Activated CD4-positive, alpha-beta memory T cell treated with anti-CD3 and anti-CD28 coated beads for 36 hours (primary cell): Measurements from ENCODE around the gene GMDS. TPM values are rescaled to one million over a fixed set of nuclear protein-coding genes. Genes with fewer than 3 reads are reported as not detected.

Experiments used
- CTCF ChIA-PET: fragments of 350-600 bp; sonication (Branson Sonifier 250); formaldehyde crosslinking; loops from one replicate; lab custom pipeline; 2021; ENCODE audit warnings: antibody characterized with exemption, inconsistent platforms; lab: Charles Lee
- POLR2A ChIA-PET: fragments of 350-600 bp; sonication (Branson Sonifier 250); formaldehyde crosslinking; loops from one replicate; lab custom pipeline; 2021; ENCODE audit warnings: antibody characterized with exemption; lab: Charles Lee
- DNase-seq: peaks from one replicate; pipeline ENCODE4 v3.0.0-alpha.2; 2020
- H3K27ac Mint-ChIP-seq: one replicate; pipeline ENCODE4 v1.8.0; 2021; ENCODE audit warnings: mixed read lengths
- H3K27me3 Mint-ChIP-seq: one replicate; pipeline ENCODE4 v1.8.0; 2021; ENCODE audit warnings: mixed read lengths
- H3K36me3 Mint-ChIP-seq: one replicate; pipeline ENCODE4 v1.8.0; 2021; ENCODE audit warnings: mixed read lengths
- H3K4me1 Mint-ChIP-seq: one replicate; pipeline ENCODE4 v1.8.0; 2021; ENCODE audit warnings: low read depth, mixed read lengths
- H3K4me3 Mint-ChIP-seq: one replicate; pipeline ENCODE4 v1.8.0; 2021; ENCODE audit warnings: mild to moderate bottlenecking, mixed read lengths
- H3K9me3 Mint-ChIP-seq: one replicate; pipeline ENCODE4 v1.8.0; 2021; ENCODE audit warnings: mixed read lengths
- intact Hi-C: fragments of 100-400 bp; cut with micrococcal nuclease; formaldehyde crosslinking; loops from one replicate; pipeline ENCODE4 v1.15.1; 2023
- total RNA-seq, 2 experiments: library from RNA; stranded (reverse); gene quantifications; one replicate each; pipeline ENCODE4 v1.2.3, GENCODE V29; 2021

GMDS gene
- total RNA-seq, 2 experiments from 2014 or later = 34.7 to 36.4 TPM

DNA sequence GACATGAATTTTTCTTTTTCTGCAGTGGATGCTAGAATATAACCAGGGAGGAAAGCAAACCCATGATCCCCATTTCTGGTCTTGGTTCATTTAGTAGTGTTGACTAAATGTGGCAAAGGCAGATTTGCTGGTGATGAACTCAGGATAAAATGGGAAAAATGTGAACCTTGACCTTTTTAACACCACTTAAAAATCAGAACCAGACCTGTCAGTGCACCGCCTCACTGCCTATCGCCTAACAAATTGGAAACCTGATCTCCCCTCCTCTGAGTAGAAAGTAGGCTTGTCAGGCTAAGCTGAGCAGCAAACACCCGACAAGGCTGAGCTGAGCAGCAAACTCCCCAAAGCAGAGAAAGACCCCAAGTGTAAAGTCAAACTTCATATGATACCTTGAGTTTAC, 380.9 kb downstream of the GMDS start:
- CTCF ChIA-PET = no interaction called here
- no peaks in the 10 kb centered on the region for H3K27me3 Mint-ChIP-seq
- H3K4me1 Mint-ChIP-seq = no peaks in the 10 kb centered on the region
- H3K36me3 Mint-ChIP-seq = no peaks in the 10 kb centered on the region
- intact Hi-C loops = no loop called here
- H3K27ac Mint-ChIP-seq = no peak overlapping the region
- POLR2A ChIA-PET = no interaction called here
- no peaks in the 10 kb centered on the region for H3K9me3 Mint-ChIP-seq
- DNase-seq = no peak
- H3K4me3 Mint-ChIP-seq = no peak overlapping the region

DNA sequence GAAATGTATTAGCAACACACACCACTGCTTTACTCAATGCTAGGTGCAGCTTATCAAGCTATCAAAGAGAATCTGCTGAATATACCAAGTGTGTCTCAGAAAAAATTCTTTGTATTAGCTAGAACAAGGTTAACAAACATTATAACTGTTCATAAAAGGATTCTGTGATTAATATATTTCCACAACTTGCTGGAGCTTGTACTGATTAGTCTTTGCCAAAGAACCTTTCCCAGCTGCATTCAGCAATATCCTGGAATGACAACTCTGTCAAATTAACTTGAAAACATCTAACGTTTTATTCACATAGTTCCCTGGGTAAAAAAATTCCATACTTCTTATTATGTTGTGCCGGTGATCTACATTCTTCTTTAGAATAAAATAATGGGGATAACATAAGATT, 383.0 kb downstream of the GMDS start:
- CTCF ChIA-PET = no interaction called here
- H3K4me3 Mint-ChIP-seq = no peak overlapping the region
- no peaks in the 10 kb centered on the region for H3K9me3 Mint-ChIP-seq
- intact Hi-C loops = no loop called here
- H3K36me3 Mint-ChIP-seq = no peaks in the 10 kb centered on the region
- no peak for DNase-seq
- H3K27ac Mint-ChIP-seq = no peak overlapping the region
- POLR2A ChIA-PET = no interaction called here
- H3K4me1 Mint-ChIP-seq = no peaks in the 10 kb centered on the region
- H3K27me3 Mint-ChIP-seq = no peaks in the 10 kb centered on the region

DNA sequence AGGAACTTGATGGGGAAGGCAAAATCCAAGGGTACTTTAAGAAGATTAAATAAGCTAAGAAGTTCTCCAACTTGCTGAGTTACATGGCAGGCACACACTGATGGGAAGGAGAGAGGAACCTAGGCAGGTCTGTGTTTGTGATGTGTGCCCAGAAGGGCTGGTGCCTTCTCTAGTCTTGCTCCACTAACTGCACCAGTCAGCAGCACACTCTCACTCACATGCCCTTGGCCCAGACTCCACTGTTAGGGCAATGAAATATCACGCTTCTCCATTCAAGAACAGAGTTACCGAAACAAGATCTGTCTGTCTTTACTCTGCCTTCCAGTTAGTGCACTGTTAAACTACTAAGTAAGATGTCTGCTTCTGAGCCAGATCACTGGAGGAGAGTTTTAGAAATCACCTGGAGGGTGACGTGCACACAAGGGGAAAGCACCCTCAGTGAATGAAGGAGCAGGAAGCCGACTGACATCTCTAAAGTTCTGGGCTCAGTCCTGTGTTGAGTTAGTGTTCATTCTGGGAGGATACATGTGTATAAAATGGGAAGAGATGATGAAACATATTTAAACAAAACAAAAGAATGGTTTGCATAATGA, 384.6 kb downstream of the GMDS start:
- intact Hi-C loops = no loop called here
- POLR2A ChIA-PET = no interaction called here

DNA sequence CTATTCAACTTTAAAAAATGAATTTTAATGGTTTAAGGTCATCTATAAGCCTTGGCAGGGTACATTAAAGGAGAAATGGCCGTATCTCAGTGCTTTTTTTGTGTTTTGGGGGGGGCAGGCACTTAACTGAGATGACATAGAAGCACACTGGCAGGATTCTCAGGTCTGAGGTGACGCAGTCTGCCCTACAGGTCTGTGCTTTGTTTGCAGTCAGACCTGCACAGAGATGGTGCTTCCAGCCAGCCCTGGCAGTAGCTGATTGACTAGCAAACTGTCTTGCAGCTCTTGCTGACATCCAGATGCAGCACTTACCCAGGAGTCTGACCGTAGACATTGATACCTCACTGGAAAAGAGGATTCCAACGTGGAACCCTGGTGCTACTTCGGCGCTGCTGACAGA, 386.5 kb downstream of the GMDS start:
- H3K4me3 Mint-ChIP-seq = no peak overlapping the region
- CTCF ChIA-PET = no interaction called here
- H3K27ac Mint-ChIP-seq = no peak overlapping the region
- H3K9me3 Mint-ChIP-seq = no peaks in the 10 kb centered on the region
- H3K36me3 Mint-ChIP-seq = no peaks in the 10 kb centered on the region
- H3K4me1 Mint-ChIP-seq = no peaks in the 10 kb centered on the region
- no peak for DNase-seq
- no peaks in the 10 kb centered on the region for H3K27me3 Mint-ChIP-seq
- POLR2A ChIA-PET = no interaction called here
- intact Hi-C loops = no loop called here

More for the DNA sequence above, 384.6 kb downstream of the GMDS start:
- Mint-ChIP-seq H3K27ac (no peak overlapping the region), H3K4me1 (no peaks in the 10 kb centered on the region), H3K4me3 (no peak overlapping the region), H3K36me3 (no peaks in the 10 kb centered on the region), H3K27me3 (no peaks in the 10 kb centered on the region), H3K9me3 (no peaks in the 10 kb centered on the region)
- CTCF ChIA-PET = no interaction called here
- DNase-seq = no peak

DNA sequence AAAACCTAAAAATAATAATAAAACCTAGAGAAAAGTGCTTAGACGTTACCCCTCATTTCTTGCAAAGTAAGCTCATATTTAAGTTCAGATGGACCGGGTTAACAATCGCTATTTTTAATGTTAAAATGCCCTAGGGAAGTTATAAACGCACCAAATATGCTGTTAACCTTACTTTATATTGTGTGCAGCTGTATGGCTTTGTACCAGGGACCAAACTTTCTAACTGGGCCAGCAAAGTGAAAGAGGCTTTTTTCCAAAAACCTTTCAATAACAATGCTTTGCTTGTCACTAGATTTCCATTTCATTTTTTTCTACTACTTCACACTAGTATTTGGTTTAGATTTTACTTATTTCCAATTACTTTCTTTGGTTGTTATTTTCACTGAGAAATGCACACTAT, 387.2 kb downstream of the GMDS start:
- H3K36me3 Mint-ChIP-seq = no peaks in the 10 kb centered on the region
- H3K4me3 Mint-ChIP-seq = no peak overlapping the region
- ChIA-PET CTCF (no interaction called here), POLR2A (no interaction called here)
- no peaks in the 10 kb centered on the region for H3K27me3 Mint-ChIP-seq
- DNase-seq = no peak
- H3K9me3 Mint-ChIP-seq = no peaks in the 10 kb centered on the region
- no peaks in the 10 kb centered on the region for H3K4me1 Mint-ChIP-seq
- intact Hi-C loops = no loop called here
- H3K27ac Mint-ChIP-seq = no peak overlapping the region

DNA sequence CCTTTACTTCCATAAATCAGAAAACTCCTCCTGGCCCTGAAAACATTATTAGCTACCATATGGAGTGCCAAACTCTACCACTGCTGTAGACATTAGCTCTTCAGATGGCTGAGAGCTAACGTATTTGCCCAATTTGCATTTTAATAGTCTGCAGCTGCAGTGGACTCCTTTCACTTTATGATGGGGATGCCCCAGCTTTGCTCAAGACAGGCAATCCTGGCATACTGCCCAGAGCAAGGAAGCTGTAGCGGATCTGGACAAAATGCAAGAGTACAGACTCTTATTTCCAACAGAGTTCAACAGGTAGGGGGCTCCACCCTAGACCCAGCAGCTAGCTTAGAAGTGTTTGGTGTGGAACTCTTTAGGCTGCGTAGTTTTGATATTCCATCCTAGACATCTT, 389.0 kb downstream of the GMDS start:
- Mint-ChIP-seq H3K27me3 (no peaks in the 10 kb centered on the region), H3K4me3 (no peak overlapping the region), H3K36me3 (no peaks in the 10 kb centered on the region), H3K27ac (no peak overlapping the region), H3K9me3 (no peaks in the 10 kb centered on the region), H3K4me1 (no peaks in the 10 kb centered on the region)
- CTCF ChIA-PET = no interaction called here
- POLR2A ChIA-PET = no interaction called here
- DNase-seq = no peak
- intact Hi-C loops = no loop called here

DNA sequence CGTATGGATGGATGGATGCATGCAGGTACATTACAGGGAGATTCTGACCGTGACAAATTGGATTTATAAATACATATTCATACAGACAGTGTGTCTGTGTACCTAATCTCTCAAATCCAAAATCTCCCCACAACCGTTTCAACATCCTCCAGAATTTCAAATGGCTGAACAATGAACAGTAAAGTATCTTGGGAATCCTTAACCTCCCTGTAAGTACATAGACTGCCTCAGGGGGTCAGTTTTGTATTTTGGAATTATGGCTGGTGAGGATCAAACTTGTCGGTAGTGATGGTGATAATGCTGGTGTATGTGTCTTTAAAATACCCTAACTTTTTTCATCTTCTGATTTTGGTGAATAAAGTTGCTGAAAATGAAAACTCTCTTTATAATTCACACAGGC, 389.5 kb downstream of the GMDS start:
- no peaks in the 10 kb centered on the region for H3K27me3 Mint-ChIP-seq
- no peak overlapping the region for H3K27ac Mint-ChIP-seq
- no peaks in the 10 kb centered on the region for H3K4me1 Mint-ChIP-seq
- ChIA-PET CTCF (no interaction called here), POLR2A (no interaction called here)
- H3K36me3 Mint-ChIP-seq = no peaks in the 10 kb centered on the region
- no peaks in the 10 kb centered on the region for H3K9me3 Mint-ChIP-seq
- DNase-seq = no peak
- intact Hi-C loops = no loop called here
- H3K4me3 Mint-ChIP-seq = no peak overlapping the region

DNA sequence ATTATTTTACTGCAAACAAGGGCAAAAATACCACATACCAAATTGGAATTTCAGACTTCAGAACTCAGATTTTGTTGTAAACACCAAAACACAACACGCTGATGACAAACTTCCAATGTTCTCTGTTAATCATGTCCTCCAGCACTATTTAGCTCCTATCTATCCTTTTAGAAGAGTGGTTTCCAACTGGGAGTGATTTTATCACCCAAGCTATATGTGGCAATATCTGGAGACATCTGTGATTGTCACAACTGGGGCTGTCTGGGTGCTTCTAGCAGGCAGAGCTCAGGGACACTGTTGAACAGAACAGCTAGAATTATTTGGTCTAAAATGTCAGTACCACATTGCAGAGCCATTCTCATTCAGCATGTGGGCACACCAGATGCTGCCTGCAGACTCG, 391.1 kb downstream of the GMDS start:
- no peak for DNase-seq
- no peaks in the 10 kb centered on the region for H3K36me3 Mint-ChIP-seq
- POLR2A ChIA-PET = no interaction called here
- H3K4me1 Mint-ChIP-seq = no peaks in the 10 kb centered on the region
- CTCF ChIA-PET = no interaction called here
- H3K9me3 Mint-ChIP-seq = no peaks in the 10 kb centered on the region
- H3K4me3 Mint-ChIP-seq = no peak overlapping the region
- intact Hi-C loops = no loop called here
- no peak overlapping the region for H3K27ac Mint-ChIP-seq
- H3K27me3 Mint-ChIP-seq = no peaks in the 10 kb centered on the region

DNA sequence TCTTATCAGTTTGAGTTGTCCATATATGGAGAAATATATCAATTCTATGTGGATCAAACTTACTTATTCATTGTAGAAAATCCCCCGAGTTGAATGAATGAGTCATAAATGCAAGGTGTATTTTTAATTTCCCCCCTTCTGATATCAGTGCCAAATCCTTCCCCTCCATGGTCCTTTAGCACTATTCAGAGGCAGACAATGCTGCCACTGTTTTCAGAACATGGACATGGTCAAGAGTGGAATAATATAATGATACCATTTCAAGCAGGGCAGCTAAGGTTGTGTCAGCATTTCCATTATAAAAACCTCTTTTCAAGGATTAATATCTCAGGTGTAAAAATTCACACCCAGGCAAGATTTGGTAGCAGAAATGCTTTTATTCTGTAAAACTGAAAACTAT, 391.6 kb downstream of the GMDS start:
- H3K36me3 Mint-ChIP-seq = no peaks in the 10 kb centered on the region
- no peaks in the 10 kb centered on the region for H3K9me3 Mint-ChIP-seq
- intact Hi-C loops = no loop called here
- ChIA-PET POLR2A (no interaction called here), CTCF (no interaction called here)
- no peaks in the 10 kb centered on the region for H3K4me1 Mint-ChIP-seq
- no peak overlapping the region for H3K27ac Mint-ChIP-seq
- no peaks in the 10 kb centered on the region for H3K27me3 Mint-ChIP-seq
- no peak overlapping the region for H3K4me3 Mint-ChIP-seq
- DNase-seq = no peak

DNA sequence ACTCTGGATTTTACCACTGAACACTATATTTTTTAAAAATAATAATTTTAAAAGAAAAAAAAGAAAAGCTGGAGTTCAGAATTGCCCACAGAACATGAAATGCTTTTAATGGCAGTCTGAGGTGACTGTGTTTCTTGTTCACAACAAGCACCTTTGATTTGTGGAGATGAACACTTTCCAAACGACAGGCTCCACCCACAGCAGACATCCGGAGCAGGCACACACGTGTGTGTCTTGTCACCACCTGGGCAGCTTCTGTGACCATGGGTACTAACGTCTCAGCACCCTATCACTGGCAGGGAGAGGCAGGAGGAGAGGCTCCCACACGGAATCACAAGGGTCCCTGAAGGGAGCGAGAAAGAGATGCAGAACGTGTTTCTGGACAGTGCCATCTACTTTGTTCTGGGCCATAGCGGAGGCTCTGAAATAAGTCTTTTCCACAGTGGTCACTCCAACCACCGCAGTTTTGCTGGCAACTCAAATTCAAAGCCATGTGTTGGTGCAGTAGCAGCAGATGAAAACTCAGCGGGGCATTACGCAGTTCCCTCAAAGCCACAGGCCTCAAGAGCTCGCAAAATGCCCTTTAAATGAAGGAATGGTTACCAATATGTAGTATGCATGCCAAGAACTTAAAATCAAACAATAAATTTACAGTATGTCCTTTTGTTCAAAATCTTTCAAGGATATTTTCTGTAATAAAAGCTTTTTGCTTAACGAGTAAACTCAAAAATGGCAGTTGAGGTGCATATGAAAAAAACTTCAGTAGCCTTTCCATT, 393.5 kb downstream of the GMDS start:
- Mint-ChIP-seq H3K27me3 (no peaks in the 10 kb centered on the region), H3K4me3 (no peak overlapping the region), H3K4me1 (no peaks in the 10 kb centered on the region), H3K27ac (no peak overlapping the region), H3K36me3 (peaks cover 3% of the 10 kb centered on the region), H3K9me3 (no peaks in the 10 kb centered on the region)
- CTCF ChIA-PET = interaction anchor here (0.6 kb wide), 1 partner anchor 8 kb away, joined by 3 read pairs; no protein-coding TSS in a partner anchor
- intact Hi-C loops = no loop called here
- POLR2A ChIA-PET = no interaction called here
- no peak for DNase-seq

DNA sequence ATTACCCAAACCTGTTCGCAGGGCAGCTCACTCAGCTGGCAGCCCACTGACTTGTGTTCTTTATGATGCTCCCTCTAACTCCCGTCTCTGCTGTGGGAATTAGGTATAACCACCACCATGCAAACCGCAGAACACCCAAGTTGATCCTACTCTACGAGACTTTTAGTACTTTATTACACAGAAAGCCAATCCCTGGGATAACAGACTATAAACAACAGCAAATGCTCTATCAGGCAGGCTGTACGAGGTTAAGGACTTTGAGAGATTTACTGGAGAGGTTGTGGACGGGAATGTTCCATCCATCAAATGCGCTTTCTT, 394.6 kb downstream of the GMDS start:
- Mint-ChIP-seq H3K4me3 (no peak overlapping the region), H3K4me1 (no peaks in the 10 kb centered on the region), H3K36me3 (peaks cover 3% of the 10 kb centered on the region), H3K27ac (no peak overlapping the region), H3K9me3 (peaks cover 2% of the 10 kb centered on the region), H3K27me3 (no peaks in the 10 kb centered on the region)
- ChIA-PET CTCF (no interaction called here), POLR2A (no interaction called here)
- DNase-seq = no peak
- intact Hi-C loops = no loop called here

DNA sequence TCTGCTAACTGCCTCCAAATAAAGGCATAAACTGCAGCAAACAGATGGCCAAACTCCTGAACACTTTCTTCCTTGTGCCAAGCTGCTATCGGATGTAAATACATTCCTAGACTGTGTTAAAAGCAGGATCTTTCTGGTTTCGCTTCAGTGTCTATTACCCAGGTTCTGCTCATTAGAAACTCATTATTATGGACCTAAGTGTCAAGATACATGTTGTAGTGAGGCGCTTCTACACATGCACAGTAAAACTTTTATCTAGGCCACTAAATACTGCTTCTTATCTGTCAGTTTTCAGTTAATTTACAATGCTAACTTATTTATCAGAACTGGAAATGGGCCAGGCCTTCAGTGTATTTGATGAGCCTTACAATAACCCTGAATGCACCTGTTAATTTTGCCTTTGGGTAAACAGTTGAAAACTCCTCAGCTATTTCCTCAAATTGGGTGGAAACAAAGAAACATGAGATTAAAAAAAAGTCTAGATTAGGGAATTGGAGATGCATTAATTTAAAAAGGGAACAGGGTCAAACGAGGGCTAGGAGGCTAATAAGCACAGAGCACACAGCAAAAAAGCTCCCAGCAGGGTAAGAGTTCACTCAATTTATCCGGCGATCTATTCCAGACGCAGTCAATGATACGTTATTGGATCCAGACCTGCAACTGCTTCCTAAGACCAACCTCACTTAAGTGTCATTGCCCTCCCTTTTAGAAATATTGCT, 395.1 kb downstream of the GMDS start:
- H3K4me3 Mint-ChIP-seq = no peak overlapping the region
- peaks cover 3% of the 10 kb centered on the region for H3K36me3 Mint-ChIP-seq
- ChIA-PET POLR2A (no interaction called here), CTCF (no interaction called here)
- intact Hi-C loops = no loop called here
- peaks cover 2% of the 10 kb centered on the region for H3K9me3 Mint-ChIP-seq
- no peaks in the 10 kb centered on the region for H3K4me1 Mint-ChIP-seq
- no peak for DNase-seq
- H3K27ac Mint-ChIP-seq = no peak overlapping the region
- H3K27me3 Mint-ChIP-seq = no peaks in the 10 kb centered on the region

DNA sequence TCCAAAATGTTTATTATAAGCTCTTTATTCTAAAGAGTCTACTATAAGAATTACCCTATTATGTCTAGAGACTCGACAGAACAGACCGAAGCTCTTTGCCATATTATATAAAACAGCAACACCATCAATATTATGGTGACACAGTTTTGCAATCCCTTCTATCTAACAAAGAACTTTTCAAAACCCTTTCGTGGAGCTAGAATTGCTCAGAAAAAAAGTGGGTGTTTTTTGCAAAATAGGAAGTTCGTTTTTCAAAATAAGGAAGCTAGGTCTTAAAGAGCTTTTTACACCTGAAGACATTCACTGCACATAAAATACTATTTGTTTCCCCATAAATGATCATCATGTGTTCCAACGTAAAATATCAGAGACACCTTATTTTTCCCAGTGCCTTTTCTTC, 395.7 kb downstream of the GMDS start:
- DNase-seq = no peak
- Mint-ChIP-seq H3K27ac (no peak overlapping the region), H3K4me3 (no peak overlapping the region), H3K4me1 (no peaks in the 10 kb centered on the region), H3K27me3 (no peaks in the 10 kb centered on the region), H3K36me3 (peaks cover 3% of the 10 kb centered on the region), H3K9me3 (peaks cover 2% of the 10 kb centered on the region)
- ChIA-PET POLR2A (no interaction called here), CTCF (no interaction called here)
- intact Hi-C loops = no loop called here
